ENCODE measurements around the gene LPP. TPM values are rescaled to one million over a fixed set of nuclear protein-coding genes. Genes with fewer than 3 reads are reported as not detected.
A peak's percentile ranks its signal among the peaks of the same experiment; 100 is the strongest.

The LPP gene
- polyA plus RNA-seq, 3 donors: 14.1 to 23.2 (median 15.3) TPM

GRCh38 chr3:188581365-188581764 is 427.4 kb downstream of the LPP start:
- Histone ChIP-seq H3K4me3 (replicated peaks in 1 of 3; ENCODE audit: low read depth in 2 of 3, low read length in 3 of 3) (no peak overlapping the region), H3K9me3 (replicated peaks in 1 of 2; ENCODE audit: control insufficient read depth in 1 of 2, insufficient read depth in 1 of 2, low read length in 2 of 2) (no peaks in the 10 kb centered on the region), H3K27ac (ENCODE audit: low read depth in 1 of 2, low read length in 2 of 2) (no peak overlapping the region), H3K36me3 (replicated peaks in 1 of 2; ENCODE audit: control insufficient read depth in 1 of 2, insufficient read depth in 2 of 2, low read length in 2 of 2) (no peaks in the 10 kb centered on the region), H2AFZ (ENCODE audit: insufficient read depth, low read depth, low read length, poor library complexity, severe bottlenecking) (no peak overlapping the region), H3K4me2 (replicated peaks; ENCODE audit: extremely low read depth, low read length, poor library complexity, severe bottlenecking) (peak overlapping the region; percentile 19), H3K27me3 (ENCODE audit: control insufficient read depth in 2 of 2, insufficient read depth in 2 of 2, low read length in 2 of 2) (no peaks in the 10 kb centered on the region), H3K4me1 (ENCODE audit: control insufficient read depth in 1 of 2, insufficient read depth in 2 of 2, low read length in 2 of 2) (peaks cover 61 to 70% of the 10 kb centered on the region in 2 donors), H3K79me2 (ENCODE audit: insufficient read depth, low read length) (peaks cover 3% of the 10 kb centered on the region), H3K9ac (ENCODE audit: insufficient read depth, low read length, poor library complexity, severe bottlenecking) (no peak overlapping the region), H4K20me1 (ENCODE audit: insufficient read depth, low read length) (no peaks in the 10 kb centered on the region)
- Mint-ChIP-seq H3K27ac (no peak overlapping the region), H3K27me3 (ENCODE audit: low read depth in 3 of 3) (no peaks in the 10 kb centered on the region), H3K36me3 (peaks cover under 1 to 2% of the 10 kb centered on the region in 2 donors), H3K4me1 (peaks cover 16% of the 10 kb centered on the region), H3K9me3 (no peaks in the 10 kb centered on the region), H3K4me3 (no peak overlapping the region)
- DNase-seq: no peak
- intact Hi-C loops (cut with micrococcal nuclease): loop anchor here in 1 of 2 donors (10.0 kb wide), 3 partner anchors 287 to 837 kb away; partner anchors contain the start of gene BCL6
- TF ChIP-seq CTCF (IDR thresholded peaks at IDR 0.05): no peak
- WGBS (ENCODE audit: insufficient coverage): 93% methylated on average over 3 of the region's 4 CpGs

- H3K9me3 Mint-ChIP-seq: no peaks in the 10 kb centered on the region
- Histone ChIP-seq H3K36me3 (replicated peaks in 1 of 2; ENCODE audit: control insufficient read depth in 1 of 2, insufficient read depth in 2 of 2, low read length in 2 of 2) (no peaks in the 10 kb centered on the region), H3K9me3 (replicated peaks in 1 of 2; ENCODE audit: control insufficient read depth in 1 of 2, insufficient read depth in 1 of 2, low read length in 2 of 2) (no peaks in the 10 kb centered on the region), H3K79me2 (ENCODE audit: insufficient read depth, low read length) (peaks cover 3% of the 10 kb centered on the region), H2AFZ (ENCODE audit: insufficient read depth, low read depth, low read length, poor library complexity, severe bottlenecking) (no peak overlapping the region), H3K27ac (ENCODE audit: low read depth in 1 of 2, low read length in 2 of 2) (peak overlapping the region in 1 of 2 donors; percentile 2), H3K4me2 (replicated peaks; ENCODE audit: extremely low read depth, low read length, poor library complexity, severe bottlenecking) (peak overlapping the region; percentile 19), H4K20me1 (ENCODE audit: insufficient read depth, low read length) (no peaks in the 10 kb centered on the region), H3K4me1 (ENCODE audit: control insufficient read depth in 1 of 2, insufficient read depth in 2 of 2, low read length in 2 of 2) (peaks cover 61 to 70% of the 10 kb centered on the region in 2 donors), H3K9ac (ENCODE audit: insufficient read depth, low read length, poor library complexity, severe bottlenecking) (no peak overlapping the region), H3K4me3 (replicated peaks in 1 of 3; ENCODE audit: low read depth in 2 of 3, low read length in 3 of 3) (no peak overlapping the region), H3K27me3 (ENCODE audit: control insufficient read depth in 2 of 2, insufficient read depth in 2 of 2, low read length in 2 of 2) (no peaks in the 10 kb centered on the region)
- H3K4me1 Mint-ChIP-seq: peaks cover 16% of the 10 kb centered on the region
- DNase-seq: peak in 1 of 3 donors; percentile 34
- 0% methylated on average over 2 of the region's 4 CpGs for WGBS (ENCODE audit: insufficient coverage)
- H3K27ac Mint-ChIP-seq: no peak overlapping the region
- no peak for TF ChIP-seq CTCF (IDR thresholded peaks at IDR 0.05)
- no peaks in the 10 kb centered on the region for H3K27me3 Mint-ChIP-seq (ENCODE audit: low read depth in 3 of 3)
- no peaks in the 10 kb centered on the region for H3K36me3 Mint-ChIP-seq
- intact Hi-C loops (cut with micrococcal nuclease): loop anchor here in 1 of 2 donors (10.0 kb wide), 3 partner anchors 287 to 837 kb away; partner anchors contain the start of gene BCL6
- no peak overlapping the region for H3K4me3 Mint-ChIP-seq
Measured at GRCh38 chr3:188581792-188582191, 427.8 kb downstream of the LPP start.

All from CD14-positive monocyte (primary cell).